GM21447 (cell line): ENCODE data around the gene PTBP2.

Experiments used
- ATAC-seq: cut with Tn5 transposase; IDR thresholded peaks from one replicate; pipeline ENCODE4 v1.9.1; 2021; ENCODE audit not compliant: unreplicated experiment

PTBP2 gene

GRCh38 chr1:96721416-96722160 is at the start of gene PTBP2:
PTBP2 (plus strand) TSS chr1:96721784; CDS start chr1:96721865, 81 bp downstream.
- peak; percentile 90 for ATAC-seq

DNA sequence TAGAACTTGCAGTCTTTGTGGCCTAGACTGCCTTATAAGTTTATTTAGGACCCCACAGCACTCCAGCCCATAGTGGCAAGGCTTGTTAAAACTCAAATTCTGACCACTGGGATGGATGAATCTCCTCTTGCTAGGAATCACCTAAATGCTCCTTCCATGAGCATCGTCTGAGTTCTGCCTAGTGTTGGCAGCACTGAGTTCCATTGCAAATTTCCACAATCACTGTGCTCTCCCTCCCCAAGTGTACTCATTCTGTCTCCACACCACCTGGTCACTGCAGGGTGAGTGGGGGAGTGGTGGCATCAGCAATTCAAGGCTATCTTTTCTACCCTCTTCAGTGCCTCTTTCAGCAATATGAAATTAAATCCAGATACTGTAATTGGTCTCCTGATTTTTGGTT is 46.7 kb upstream of the PTBP2 start:
- no peak for ATAC-seq

DNA sequence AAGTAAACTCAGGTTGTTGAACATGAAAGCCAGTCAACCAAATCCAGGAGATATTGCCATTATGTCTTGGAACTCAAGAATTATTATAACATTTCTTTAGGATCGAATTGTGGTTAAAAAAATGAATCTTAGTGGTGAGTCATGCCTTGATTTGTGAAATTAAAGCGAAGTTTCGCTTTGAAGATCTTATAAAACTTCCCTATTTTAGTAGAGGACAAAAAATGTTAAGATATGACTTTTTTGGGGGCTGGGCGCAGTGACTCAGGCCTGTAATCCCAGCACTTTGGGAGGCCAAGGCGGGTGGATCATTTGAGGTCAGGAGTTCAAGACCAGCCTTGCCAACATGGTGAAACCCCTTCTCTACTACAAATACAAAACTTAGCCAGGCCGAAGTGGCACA is 39.5 kb upstream of the PTBP2 start:
- ATAC-seq, result no peak

DNA sequence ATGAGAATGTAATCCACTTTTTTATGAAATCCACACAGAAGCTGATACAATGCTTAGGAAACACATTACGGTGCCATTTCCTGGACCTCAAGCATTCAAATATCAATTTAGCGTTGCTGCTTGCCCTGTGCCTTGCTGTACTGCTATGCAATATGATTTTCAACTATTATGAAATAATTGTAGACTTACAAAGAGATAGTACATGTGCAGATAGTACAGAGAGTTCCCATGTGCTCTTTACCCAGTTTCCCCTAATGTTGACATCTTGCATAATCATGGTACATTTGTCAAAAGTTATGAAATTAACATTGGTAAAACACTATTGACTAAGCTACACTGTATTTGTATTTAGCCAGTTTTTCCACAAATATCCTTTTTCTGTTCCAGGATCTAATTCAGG is 37.7 kb upstream of the PTBP2 start:
- no peak for ATAC-seq

- ATAC-seq, result no peak
Observed at GRCh38 chr1:96684744-96685143, 36.8 kb upstream of the PTBP2 start.

- no peak for ATAC-seq
Observed at GRCh38 chr1:96688767-96689166, 32.8 kb upstream of the PTBP2 start.

DNA sequence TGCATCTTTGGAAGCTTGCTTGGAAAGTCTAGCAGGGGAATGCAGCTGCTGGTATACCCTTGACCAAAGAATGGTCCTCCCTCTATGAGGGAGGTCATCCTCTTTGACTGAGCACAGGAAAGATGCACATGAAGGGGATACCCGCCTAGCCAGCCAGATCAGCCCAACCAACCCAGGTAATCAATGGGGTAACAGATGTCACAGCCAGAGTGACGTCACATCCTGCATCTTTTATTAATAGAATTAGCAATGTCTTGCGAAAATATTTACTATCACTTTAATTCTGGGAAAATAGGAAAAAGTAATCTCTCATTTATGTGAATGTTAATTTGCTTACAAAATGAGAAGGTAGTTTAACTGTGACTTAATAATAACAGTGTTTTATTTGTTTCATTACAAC is 25.6 kb upstream of the PTBP2 start:
- ATAC-seq, result no peak

- no peak for ATAC-seq
Observed at GRCh38 chr1:96698342-96698983, 23.1 kb upstream of the PTBP2 start.

DNA sequence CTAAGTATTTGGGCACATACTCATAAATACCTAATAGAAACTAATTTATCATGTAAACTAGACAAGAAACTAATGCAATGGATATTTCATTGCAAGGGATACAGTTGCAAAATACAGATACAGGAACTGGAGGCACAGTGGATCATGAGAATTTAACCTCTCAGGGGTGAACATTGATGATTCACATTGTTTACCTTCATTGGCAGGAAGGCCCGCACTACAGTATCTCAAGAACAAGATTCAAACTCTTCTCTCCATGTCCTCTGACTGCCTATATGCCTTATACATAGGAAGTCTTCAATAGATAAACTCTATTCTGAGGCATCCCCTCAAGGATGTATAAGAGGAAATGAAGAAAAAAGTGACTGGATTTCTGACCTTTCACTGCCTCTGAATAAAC is 18.4 kb upstream of the PTBP2 start:
- ATAC-seq, result no peak

DNA sequence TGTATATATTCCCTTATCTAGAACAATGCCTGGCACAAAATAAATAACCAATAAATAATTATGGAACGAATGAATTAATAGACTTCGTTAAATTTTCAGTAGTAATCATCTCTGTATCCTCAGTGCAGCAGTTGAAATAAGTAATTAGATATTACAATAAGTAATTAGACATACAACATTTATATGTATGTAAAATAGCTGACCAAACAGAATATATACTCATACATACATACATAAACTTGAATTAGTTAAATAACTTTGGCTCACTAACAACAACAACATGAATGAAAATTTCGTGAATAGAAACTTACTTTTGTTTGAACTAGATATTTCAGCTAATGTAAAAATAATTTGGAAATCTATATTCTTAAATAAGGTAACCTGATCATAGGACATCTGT is 14.6 kb upstream of the PTBP2 start:
- no peak for ATAC-seq

DNA sequence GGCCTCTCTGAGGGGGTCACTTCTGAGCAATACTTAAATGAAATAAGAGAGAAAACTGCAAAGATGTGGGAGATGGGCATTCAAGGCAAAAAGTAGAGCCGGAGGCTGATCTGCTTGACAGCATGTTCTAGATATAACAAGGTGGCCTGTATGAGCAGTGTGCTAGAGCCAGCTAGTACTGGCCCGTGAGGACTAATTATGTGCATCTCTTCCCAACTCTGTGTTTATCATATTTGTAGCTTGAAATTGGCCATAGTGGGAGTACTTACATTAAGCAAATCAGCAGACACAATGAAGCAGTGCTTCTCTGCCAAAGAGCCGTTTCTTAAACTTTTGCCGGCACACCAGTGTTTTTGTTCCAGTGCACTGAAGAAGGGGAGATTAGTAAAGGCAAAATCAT is 13.1 kb upstream of the PTBP2 start:
- ATAC-seq, result no peak

- ATAC-seq, result no peak
Observed at GRCh38 chr1:96710708-96711477, 10.7 kb upstream of the PTBP2 start.

GRCh38 chr1:96713649-96714048 is 7.9 kb upstream of the PTBP2 start:
- ATAC-seq, result no peak

- no peak for ATAC-seq
Observed at GRCh38 chr1:96714881-96715280, 6.7 kb upstream of the PTBP2 start.

DNA sequence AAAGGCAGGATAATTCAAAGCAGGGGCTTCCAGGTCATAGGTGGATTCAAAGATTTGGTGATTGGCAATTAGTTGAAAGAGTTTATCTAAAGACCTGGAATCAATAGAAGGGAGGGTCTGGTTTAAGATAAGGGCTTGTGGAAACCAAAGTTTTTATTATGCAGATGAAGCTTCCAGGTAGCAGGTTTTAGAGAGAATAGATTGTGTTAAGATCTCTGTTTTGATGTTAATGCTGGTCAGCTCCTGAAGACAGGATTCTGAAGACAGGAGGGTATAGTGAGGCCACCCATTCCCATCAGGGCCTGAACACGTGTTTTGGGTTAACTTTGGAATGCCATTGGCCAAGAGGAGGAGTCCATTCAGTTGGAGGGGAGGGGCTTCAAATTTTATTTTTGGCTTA is 6.1 kb upstream of the PTBP2 start:
- ATAC-seq, result no peak

DNA sequence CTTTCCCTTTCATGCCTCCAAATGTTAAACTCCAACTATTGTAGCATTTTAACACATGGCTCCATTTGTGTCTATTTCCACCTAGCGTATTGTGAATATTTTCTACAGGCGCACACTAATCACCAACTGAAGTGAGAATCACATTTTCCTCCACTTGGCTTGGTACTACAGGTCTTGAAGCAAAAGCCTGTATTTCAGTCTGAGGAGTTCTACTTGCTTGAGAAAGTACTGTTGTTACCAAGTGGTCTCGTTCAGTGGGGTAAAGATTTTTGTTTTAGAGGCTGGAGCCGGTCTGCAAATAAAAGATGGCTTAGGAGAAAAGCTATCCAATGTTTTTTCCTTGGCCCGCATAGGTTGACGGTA is 550 bp upstream of the PTBP2 start:
- ATAC-seq, result peak; percentile 4

GRCh38 chr1:96722161-96722922 is 758 bp downstream of the PTBP2 start:
- peak; percentile 52 for ATAC-seq

GRCh38 chr1:96722958-96723357 is 1.4 kb downstream of the PTBP2 start:
- ATAC-seq, result no peak

GRCh38 chr1:96723377-96723776 is 1.8 kb downstream of the PTBP2 start:
- no peak for ATAC-seq

DNA sequence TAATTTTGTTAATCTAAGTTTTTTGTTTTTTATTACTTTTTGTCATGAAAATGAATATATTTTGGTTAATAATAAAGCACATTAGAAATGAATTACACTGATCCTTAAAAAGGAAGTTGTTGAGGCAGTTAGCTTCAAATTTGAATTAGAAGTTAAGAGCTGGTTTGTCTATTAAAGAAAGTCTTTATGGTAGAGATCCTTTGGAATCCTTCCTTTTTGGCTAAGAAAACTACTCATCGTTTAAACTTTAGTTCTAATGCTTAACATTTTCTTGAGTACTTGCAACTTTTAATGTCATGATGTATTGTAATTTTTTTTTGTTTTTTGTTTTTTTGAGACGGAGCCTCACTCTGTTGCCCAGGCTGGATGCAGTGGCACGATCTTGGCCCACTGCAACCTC is 2.4 kb downstream of the PTBP2 start:
- ATAC-seq, result no peak

DNA sequence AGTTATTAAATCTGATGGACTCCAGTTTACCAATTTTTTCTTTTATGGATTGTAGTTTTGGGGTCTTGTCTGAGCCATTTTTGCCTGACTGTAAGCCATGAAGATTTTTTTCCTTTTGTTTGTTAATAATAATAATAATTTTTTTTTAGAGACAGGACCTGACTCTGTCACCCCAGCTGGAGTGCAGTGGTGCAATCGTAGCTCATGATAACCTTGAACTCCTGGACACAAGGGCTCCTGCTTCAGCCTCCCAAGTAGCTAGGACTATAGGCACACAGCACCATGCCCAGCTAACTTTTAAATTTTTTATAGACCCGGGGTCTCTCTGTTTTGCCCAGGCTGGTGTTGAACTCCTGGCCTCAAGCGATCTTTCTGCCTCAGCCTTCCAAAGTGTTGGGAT is 6.3 kb downstream of the PTBP2 start:
- ATAC-seq, result no peak
